8988T (cell line): ENCODE data around the gene C17orf75.
"Not testable (repeated sequence)": the region's sequence is repeated elsewhere in the genome, so short reads cannot be mapped to it uniquely, and the experiment has no call there.

Experiments
- DNase-seq: peaks from one replicate; pipeline ENCODE4 v3.0.0; 2011

C17orf75 gene

GRCh38 chr17:32341857-32342602, at the start of gene C17orf75:
C17orf75 (minus strand) TSS chr17:32342173; CDS start chr17:32342139, 34 bp downstream.
- peak; percentile 40 for DNase-seq

GRCh38 chr17:32388613-32389459, 46.9 kb upstream of the C17orf75 start:
- no peak for DNase-seq

- not testable (repeated sequence) for DNase-seq
Measured at GRCh38 chr17:32388128-32388527, 46.2 kb upstream of the C17orf75 start.

DNA sequence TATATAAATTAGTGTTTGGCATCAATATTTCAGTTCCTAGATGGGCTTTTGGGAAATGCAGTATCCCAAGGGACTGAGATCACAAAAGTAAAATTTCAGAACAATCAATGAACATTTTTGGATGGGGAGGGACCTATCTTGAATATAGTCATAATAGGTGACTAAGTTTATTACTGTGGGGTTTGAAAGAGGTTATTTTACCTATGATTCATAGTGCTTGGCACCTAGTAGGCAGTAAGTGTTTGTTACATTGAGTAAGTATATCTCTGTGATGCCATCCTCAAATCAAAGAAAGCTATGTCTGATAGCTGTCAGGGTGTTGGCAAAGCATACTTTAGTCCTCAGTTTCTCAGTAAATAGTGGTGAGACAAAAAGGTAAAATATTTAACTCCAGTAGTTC, 44.9 kb upstream of the C17orf75 start:
- no peak for DNase-seq

GRCh38 chr17:32385971-32386370, 44.0 kb upstream of the C17orf75 start:
- no peak for DNase-seq

DNA sequence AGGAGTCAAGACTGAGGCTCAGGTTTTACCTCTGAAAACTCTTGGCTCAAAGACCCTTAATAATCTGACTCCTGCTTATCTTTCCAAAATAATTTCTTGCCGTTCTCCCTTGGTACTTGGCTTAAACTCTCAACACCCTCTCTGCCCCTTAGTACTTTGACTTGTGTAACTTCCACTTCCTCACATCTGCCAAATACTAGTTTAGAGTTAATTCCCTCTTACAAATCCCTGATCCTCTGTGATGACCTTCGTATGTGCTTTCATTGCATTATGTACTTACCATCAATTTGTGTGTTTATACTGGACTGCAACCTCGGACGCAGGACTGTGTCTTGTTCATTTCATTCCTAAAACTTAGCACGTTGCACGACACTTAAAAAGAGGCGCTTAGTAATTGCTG, 43.1 kb upstream of the C17orf75 start:
- DNase-seq, result no peak

GRCh38 chr17:32383926-32384434, 42.0 kb upstream of the C17orf75 start:
- DNase-seq, result no peak

DNA sequence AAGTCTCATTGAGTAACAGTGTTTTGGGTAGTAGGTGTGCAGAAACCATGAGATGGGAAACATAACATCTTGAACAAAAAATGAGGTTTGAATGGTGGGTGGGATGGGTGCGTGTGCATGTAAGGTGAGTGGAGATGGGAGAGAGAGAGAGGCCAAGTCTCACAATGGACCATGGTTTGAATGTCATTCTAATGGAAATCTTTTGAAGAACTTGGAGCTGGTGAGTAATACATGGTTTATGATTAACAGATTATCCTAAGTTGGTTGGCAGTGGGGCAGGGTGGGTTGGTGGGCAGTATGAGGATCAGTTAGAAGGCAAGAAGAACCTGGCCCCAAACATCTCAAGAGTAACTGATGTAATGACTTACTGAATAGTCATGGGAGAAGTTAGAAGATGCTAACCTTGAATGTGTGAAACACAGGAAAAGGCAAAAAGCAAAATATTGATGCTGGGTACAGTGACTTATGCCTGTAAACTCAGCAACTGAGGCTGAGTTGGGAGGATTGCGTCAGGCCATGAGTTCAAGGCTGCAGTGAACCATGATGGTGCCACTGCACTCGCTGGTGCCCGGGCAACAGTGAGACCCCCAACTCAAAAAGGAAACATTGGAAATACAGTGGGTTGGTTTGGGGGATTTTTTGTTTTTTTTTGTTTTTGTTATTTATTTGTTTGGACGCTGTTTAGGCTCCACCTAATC, 40.7 kb upstream of the C17orf75 start:
- no peak for DNase-seq

DNA sequence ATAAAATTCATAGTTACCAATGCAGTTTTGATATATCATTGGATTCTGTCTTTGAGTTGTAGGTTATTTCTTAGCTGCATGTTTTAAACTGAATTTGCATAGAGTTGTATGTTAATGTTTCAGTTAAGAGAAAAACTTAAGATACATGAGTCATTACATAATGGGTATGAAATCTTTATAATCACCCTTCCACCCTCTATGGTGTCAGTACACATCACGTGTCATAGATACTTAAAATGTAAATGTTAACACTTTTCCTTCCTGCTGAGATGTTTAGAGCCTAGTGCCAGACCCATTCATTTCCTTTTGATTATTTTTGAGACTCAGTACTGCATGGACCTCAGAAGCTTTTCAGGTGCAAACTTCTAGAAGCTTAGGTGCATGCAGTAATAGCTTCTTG, 28.5 kb upstream of the C17orf75 start:
- DNase-seq, result no peak

DNA sequence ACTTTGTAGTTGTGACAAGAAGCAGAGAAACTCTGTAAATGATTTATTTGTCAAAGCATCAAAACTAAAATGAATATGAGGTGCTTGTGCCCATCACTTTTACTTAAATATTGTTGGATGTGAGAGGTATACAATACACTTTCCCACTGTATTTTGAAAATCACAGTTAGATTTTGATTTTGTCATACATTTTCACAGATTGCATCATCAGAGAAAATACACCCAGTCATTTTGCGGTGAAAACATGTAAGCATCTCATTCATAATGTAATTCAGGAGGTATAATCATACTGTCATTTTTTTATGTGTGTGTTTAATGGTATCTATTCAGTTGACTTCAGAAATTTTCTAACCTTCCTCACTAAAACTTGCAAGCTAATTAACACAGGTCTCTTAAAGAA, 19.3 kb upstream of the C17orf75 start:
- DNase-seq, result no peak

DNA sequence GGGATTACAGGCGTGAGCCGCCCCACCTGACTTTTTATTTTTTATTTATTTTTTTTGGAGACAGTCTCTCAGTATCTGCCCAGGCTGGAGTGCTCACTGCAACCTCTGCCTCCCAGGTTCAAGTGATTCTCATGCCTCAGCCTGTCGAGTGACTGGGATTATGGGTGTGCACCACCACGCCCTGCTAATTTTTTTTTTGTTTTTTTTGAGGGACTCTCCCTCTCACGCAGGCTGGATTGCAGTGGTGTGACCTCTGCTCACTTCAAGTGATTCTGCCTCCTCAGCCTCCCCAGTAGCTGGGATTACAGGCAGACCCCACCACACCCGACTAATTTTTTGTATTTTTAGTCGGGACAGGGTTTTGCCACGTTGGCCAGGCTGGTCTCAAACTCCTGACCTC, 15.6 kb upstream of the C17orf75 start:
- DNase-seq, result no peak

GRCh38 chr17:32356750-32357149, 14.8 kb upstream of the C17orf75 start:
- DNase-seq, result no peak

- no peak for DNase-seq
Measured at GRCh38 chr17:32356378-32356743, 14.4 kb upstream of the C17orf75 start.

DNA sequence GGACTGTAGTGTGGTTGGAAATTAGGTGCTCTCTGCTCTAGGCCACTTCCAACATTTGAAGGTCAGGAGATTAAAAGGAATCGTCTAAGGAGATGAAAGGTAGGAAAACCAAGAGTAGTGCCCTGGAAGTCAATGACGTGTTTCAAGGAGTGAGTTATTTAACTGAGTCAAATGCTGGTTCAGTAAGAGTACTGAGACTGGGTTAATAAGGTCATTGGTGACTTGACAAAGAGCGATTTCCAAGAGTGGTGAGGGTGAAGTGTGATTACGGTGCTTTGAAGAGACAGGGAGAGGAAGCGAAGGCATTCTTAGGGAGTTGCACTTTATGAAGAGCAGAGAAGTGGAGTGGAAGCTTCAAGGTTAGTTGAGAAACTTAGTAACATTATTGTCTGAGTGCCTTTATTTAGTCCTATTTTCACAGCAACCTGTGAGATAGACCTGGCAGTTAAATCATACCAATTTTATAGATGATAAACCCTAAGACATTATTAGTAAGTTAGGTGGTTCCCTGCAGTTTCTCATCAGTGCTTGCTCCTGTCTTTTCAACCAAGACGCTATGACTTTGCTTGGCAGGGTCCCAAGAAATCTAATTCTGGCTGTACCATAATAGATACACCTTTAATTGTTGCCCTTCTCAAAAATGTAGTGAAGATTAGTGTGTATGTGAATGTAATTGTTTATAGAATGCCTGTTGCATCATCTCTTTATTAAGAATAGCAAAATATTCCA, 13.8 kb upstream of the C17orf75 start:
- DNase-seq, result no peak

DNA sequence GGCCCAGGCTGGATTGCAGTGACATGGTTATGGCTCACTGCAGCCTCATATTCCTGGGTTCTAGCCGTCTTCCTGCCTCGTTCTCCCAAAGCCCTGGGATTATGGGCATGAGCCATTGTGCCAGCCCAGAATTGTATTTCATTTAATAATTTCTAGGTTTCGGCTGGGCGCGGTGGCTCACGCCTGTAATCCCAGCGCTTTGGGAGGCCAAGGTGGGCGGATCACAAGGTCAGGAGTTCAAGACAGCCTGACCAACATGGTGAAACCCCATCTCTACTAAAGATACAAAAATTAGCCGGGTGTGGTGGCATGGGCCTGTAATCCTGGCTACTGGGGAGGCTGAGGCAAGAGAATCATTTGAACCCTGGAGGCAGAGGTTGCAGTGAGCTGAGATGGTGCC, 10.8 kb upstream of the C17orf75 start:
- not testable (repeated sequence) for DNase-seq

- no peak for DNase-seq
Measured at GRCh38 chr17:32350666-32351418, 8.9 kb upstream of the C17orf75 start.

DNA sequence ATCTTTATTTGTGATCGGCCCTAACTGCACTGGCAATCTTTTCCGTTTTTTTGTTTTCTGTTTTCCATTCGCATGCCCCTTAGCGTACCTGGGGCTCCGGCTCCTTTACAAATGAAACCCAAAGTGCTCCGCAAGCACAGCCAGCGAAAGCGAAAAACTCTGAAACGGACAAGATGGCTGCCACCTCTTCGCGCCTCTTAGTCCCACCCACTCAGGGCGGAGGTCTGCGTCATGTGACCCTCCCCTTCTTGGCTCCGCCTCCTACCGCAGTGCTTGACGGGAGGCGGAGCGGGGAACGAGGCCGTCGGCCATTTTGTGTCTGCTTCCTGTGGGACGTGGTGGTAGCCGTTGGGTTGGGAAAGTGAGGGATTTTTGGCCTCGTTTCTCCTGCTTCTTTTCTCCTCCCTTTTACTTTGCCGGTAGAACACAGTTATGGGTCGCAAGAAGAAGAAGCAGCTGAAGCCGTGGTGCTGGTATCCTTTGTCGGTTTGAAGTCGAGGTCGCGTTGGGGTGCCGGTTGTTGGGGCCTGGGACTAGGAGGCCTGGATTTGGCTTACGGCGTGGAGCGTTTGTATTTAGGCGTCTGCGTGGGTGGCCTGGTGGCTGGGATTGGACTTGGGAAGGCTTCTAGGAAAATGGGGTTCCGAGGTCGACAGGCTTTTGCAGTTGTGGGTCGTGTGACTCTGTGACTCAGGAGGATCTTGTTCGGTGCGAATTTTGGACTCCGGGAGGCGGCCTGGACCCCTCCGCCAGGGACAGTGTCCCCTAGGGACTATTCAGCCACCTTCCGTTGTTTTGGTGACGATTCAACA, 8.1 kb upstream of the C17orf75 start, which contains the start of gene ZNF207:
Gene ZNF207, plus strand, starts transcription at position 304 of the 812 bp plus-strand sequence. Its CDS starts 129 bp downstream, at position 433.
- peak; percentile 35 for DNase-seq

GRCh38 chr17:32349503-32349853, 7.5 kb upstream of the C17orf75 start:
- DNase-seq, result no peak

DNA sequence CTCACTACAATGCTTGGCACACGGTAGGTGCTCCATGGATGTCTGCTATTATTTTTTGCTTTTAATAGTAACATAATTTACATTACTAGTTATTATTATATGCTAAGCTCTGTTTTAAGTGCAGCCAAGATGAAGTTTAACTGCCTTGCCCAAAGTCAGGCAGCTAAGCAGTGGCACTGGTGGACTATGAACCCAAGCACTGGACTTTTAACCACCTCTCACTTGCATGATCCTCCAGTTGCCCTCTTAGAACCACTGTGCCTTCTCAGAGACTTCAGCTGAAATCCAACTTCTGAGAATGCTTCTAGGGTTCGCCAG, 6.5 kb upstream of the C17orf75 start:
- DNase-seq, result no peak

GRCh38 chr17:32345951-32346600, 4.1 kb upstream of the C17orf75 start:
- no peak for DNase-seq
